Neural cell (in vitro differentiated cells): ENCODE measurements around the gene LRRC45.

Experiments used
- EZH2 ChIP-seq: fragments of 200-600, 300-800 bp; shearing (Covaris generic), sonication (generic); IDR thresholded peaks from 2 replicates; pipeline ENCODE4 v1.6.1; 2014; ENCODE audit warnings: antibody characterized with exemption, low read length, borderline replicate concordance, mild to moderate bottlenecking; ENCODE audit not compliant: insufficient read depth, poor library complexity, severe bottlenecking
- TF ChIP-seq, protein P1 (sequence below): fragments of 450-650 bp; IDR thresholded peaks from 2 replicates; pipeline ENCODE4 v1.5.1; 2014; ENCODE audit warnings: antibody characterized with exemption, mild to moderate bottlenecking, moderate library complexity; ENCODE audit not compliant: poor library complexity, severe bottlenecking
- TF ChIP-seq, protein P2 (sequence below): IDR thresholded peaks from 2 replicates; pipeline ENCODE4 v1.6.1; 2012; ENCODE audit warnings: borderline replicate concordance

- TF ChIP-seq, protein P1, sequence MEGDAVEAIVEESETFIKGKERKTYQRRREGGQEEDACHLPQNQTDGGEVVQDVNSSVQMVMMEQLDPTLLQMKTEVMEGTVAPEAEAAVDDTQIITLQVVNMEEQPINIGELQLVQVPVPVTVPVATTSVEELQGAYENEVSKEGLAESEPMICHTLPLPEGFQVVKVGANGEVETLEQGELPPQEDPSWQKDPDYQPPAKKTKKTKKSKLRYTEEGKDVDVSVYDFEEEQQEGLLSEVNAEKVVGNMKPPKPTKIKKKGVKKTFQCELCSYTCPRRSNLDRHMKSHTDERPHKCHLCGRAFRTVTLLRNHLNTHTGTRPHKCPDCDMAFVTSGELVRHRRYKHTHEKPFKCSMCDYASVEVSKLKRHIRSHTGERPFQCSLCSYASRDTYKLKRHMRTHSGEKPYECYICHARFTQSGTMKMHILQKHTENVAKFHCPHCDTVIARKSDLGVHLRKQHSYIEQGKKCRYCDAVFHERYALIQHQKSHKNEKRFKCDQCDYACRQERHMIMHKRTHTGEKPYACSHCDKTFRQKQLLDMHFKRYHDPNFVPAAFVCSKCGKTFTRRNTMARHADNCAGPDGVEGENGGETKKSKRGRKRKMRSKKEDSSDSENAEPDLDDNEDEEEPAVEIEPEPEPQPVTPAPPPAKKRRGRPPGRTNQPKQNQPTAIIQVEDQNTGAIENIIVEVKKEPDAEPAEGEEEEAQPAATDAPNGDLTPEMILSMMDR, result no peak
- TF ChIP-seq EZH2, result no peak
- TF ChIP-seq, protein P2, sequence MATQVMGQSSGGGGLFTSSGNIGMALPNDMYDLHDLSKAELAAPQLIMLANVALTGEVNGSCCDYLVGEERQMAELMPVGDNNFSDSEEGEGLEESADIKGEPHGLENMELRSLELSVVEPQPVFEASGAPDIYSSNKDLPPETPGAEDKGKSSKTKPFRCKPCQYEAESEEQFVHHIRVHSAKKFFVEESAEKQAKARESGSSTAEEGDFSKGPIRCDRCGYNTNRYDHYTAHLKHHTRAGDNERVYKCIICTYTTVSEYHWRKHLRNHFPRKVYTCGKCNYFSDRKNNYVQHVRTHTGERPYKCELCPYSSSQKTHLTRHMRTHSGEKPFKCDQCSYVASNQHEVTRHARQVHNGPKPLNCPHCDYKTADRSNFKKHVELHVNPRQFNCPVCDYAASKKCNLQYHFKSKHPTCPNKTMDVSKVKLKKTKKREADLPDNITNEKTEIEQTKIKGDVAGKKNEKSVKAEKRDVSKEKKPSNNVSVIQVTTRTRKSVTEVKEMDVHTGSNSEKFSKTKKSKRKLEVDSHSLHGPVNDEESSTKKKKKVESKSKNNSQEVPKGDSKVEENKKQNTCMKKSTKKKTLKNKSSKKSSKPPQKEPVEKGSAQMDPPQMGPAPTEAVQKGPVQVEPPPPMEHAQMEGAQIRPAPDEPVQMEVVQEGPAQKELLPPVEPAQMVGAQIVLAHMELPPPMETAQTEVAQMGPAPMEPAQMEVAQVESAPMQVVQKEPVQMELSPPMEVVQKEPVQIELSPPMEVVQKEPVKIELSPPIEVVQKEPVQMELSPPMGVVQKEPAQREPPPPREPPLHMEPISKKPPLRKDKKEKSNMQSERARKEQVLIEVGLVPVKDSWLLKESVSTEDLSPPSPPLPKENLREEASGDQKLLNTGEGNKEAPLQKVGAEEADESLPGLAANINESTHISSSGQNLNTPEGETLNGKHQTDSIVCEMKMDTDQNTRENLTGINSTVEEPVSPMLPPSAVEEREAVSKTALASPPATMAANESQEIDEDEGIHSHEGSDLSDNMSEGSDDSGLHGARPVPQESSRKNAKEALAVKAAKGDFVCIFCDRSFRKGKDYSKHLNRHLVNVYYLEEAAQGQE, result no peak
Measured at GRCh38 chr17:82048571-82048971, 25.5 kb downstream of the LRRC45 start.
